ENCODE data around the gene PLXNA4.

DNA sequence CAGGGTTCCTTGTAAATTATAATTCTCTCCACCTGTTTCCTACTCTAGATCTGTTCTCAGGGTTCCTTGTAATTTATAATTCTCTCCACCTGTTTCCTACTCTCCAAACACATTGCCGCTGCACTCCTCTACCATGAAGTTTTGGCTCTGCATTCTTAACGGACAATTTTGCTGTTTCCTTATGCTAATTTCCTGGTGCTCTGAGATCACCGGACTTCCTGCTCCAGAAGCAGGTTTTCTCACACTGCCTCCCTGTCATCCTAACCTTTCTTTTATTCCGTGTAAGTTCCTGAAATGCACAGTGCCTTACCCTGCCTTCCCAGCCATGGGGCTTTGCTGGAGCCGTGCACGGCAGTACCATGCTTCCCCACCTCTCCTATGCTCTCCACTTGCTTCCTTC lies 256.8 kb downstream of the PLXNA4 start:
- TF ChIP-seq, protein P1, sequence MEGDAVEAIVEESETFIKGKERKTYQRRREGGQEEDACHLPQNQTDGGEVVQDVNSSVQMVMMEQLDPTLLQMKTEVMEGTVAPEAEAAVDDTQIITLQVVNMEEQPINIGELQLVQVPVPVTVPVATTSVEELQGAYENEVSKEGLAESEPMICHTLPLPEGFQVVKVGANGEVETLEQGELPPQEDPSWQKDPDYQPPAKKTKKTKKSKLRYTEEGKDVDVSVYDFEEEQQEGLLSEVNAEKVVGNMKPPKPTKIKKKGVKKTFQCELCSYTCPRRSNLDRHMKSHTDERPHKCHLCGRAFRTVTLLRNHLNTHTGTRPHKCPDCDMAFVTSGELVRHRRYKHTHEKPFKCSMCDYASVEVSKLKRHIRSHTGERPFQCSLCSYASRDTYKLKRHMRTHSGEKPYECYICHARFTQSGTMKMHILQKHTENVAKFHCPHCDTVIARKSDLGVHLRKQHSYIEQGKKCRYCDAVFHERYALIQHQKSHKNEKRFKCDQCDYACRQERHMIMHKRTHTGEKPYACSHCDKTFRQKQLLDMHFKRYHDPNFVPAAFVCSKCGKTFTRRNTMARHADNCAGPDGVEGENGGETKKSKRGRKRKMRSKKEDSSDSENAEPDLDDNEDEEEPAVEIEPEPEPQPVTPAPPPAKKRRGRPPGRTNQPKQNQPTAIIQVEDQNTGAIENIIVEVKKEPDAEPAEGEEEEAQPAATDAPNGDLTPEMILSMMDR (IDR thresholded peaks at IDR 0.05; ENCODE audit: low read depth, low read length, poor library complexity, severe bottlenecking) = no peak
- no peak for TF ChIP-seq EZH2phosphoT487 (IDR thresholded peaks at IDR 0.05; ENCODE audit: borderline replicate concordance, low read length)

Measured in DOHH2 (cell line).